Activated CD4-positive, alpha-beta T cell treated with anti-CD3 and anti-CD28 coated beads, Interleukin-2, Interleukin-4, amounts not matched to agents 100 ng/mL and 50 ng/mL, durations not matched to agents 16 hours and 8 hours (primary cell): ENCODE measurements around the gene FKBP15.
"Not testable (repeated sequence)": the region's sequence is repeated elsewhere in the genome, so short reads cannot be mapped to it uniquely, and the experiment has no call there.

Experiments
- DNase-seq: peaks from one replicate; pipeline ENCODE4 v3.0.0-alpha.2; 2020; ENCODE audit warnings: low spot score

Gene FKBP15

GRCh38 chr9:113221003-113221799 is at the start of gene FKBP15, which contains the start of gene SLC31A1:
Gene FKBP15, minus strand, starts transcription at chr9:113221277. Its CDS starts 34 bp downstream, at chr9:113221243.
Gene SLC31A1, plus strand, starts transcription at chr9:113221544. Its CDS starts 34,605 bp downstream, at chr9:113256149.
- peak; percentile 98 for DNase-seq

GRCh38 chr9:113269871-113270270 is 48.8 kb upstream of the FKBP15 start:
- DNase-seq = no peak

- DNase-seq = peak; percentile 23
Observed at GRCh38 chr9:113269355-113269754, 48.3 kb upstream of the FKBP15 start.

GRCh38 chr9:113267911-113268566 is 47.0 kb upstream of the FKBP15 start:
- DNase-seq = no peak

GRCh38 chr9:113266174-113266573 is 45.1 kb upstream of the FKBP15 start:
- DNase-seq = no peak

GRCh38 chr9:113261917-113262671 is 41.0 kb upstream of the FKBP15 start:
- no peak for DNase-seq

GRCh38 chr9:113258282-113258681 is 37.2 kb upstream of the FKBP15 start:
- no peak for DNase-seq

- no peak for DNase-seq
Observed at GRCh38 chr9:113257863-113258262, 36.8 kb upstream of the FKBP15 start.

GRCh38 chr9:113255438-113255837 is 34.4 kb upstream of the FKBP15 start:
- DNase-seq = no peak

- DNase-seq = no peak
Observed at GRCh38 chr9:113254991-113255390, 33.9 kb upstream of the FKBP15 start.

GRCh38 chr9:113250807-113251206 is 29.7 kb upstream of the FKBP15 start:
- no peak for DNase-seq

- DNase-seq = not testable (repeated sequence)
Observed at GRCh38 chr9:113249661-113250060, 28.6 kb upstream of the FKBP15 start.

GRCh38 chr9:113247640-113248039 is 26.6 kb upstream of the FKBP15 start:
- no peak for DNase-seq

GRCh38 chr9:113246928-113247327 is 25.9 kb upstream of the FKBP15 start:
- no peak for DNase-seq

GRCh38 chr9:113245894-113246293 is 24.8 kb upstream of the FKBP15 start:
- DNase-seq = no peak

- DNase-seq = no peak
Observed at GRCh38 chr9:113244556-113244955, 23.5 kb upstream of the FKBP15 start.

GRCh38 chr9:113241161-113241560 is 20.1 kb upstream of the FKBP15 start:
- DNase-seq = no peak

- no peak for DNase-seq
Observed at GRCh38 chr9:113238859-113239232, 17.8 kb upstream of the FKBP15 start.

- DNase-seq = no peak
Observed at GRCh38 chr9:113238202-113238858, 17.3 kb upstream of the FKBP15 start.

- DNase-seq = no peak
Observed at GRCh38 chr9:113237026-113237425, 15.9 kb upstream of the FKBP15 start.

- DNase-seq = not testable (repeated sequence)
Observed at GRCh38 chr9:113235701-113236255, 14.7 kb upstream of the FKBP15 start.

GRCh38 chr9:113231701-113232100 is 10.6 kb upstream of the FKBP15 start:
- DNase-seq = no peak
